Lung (tissue), 12 donors: ENCODE results near the gene ANGEL1. TPM values are rescaled to one million over a fixed set of nuclear protein-coding genes. Genes with fewer than 3 reads are reported as not detected.

Experiments
- ATAC-seq: fragments of 200-7000 bp; cut with Tn5 transposase; one replicate; pipeline ENCODE4 v1.9.1; 2020; ENCODE audit warnings: moderate number of reproducible peaks; ENCODE audit not compliant: insufficient read depth, low FRiP score
- DNase-seq, 3 donors: peaks; one replicate each; pipeline ENCODE4 v3.0.0-alpha.2; 2013 to 2017
- H3K27ac ChIP-seq, 2 donors: one replicate each; pipeline ENCODE4 v1.5.1; 2013; ENCODE audit warnings: mild to moderate bottlenecking in 2 of 2, moderate library complexity in 2 of 2, control low read depth in 1 of 2, inconsistent platforms in 1 of 2, low read depth in 1 of 2, low read length in 1 of 2
- H3K27me3 ChIP-seq, 3 donors: one replicate each; pipeline ENCODE4 v1.5.1; 2013; ENCODE audit warnings: low read length in 2 of 3; ENCODE audit not compliant: control insufficient read depth in 3 of 3, insufficient read depth in 3 of 3
- H3K36me3 ChIP-seq, 4 donors: one replicate each; pipeline ENCODE4 v1.5.1; 2013; ENCODE audit warnings: low read length in 4 of 4, mild to moderate bottlenecking in 1 of 4, moderate library complexity in 1 of 4; ENCODE audit not compliant: control insufficient read depth in 4 of 4, insufficient read depth in 4 of 4
- H3K4me1 ChIP-seq, 5 donors: one replicate each; pipeline ENCODE4 v1.5.1; 2013; ENCODE audit warnings: low read length in 5 of 5, mild to moderate bottlenecking in 2 of 5, moderate library complexity in 1 of 5; ENCODE audit not compliant: control insufficient read depth in 5 of 5, insufficient read depth in 5 of 5
- H3K4me3 ChIP-seq: one replicate; pipeline ENCODE4 v1.5.1; 2013; ENCODE audit warnings: mild to moderate bottlenecking, control low read depth, moderate library complexity
- H3K9ac ChIP-seq, 2 donors: one replicate each; pipeline ENCODE4 v1.5.1; 2013; ENCODE audit warnings: low read length in 2 of 2, control low read depth in 1 of 2; ENCODE audit not compliant: insufficient read depth in 1 of 2
- H3K9me3 ChIP-seq, 4 donors: one replicate each; pipeline ENCODE4 v1.5.1; 2013; ENCODE audit warnings: low read length in 3 of 4, mild to moderate bottlenecking in 1 of 4, moderate library complexity in 1 of 4; ENCODE audit not compliant: control insufficient read depth in 4 of 4, insufficient read depth in 3 of 4
- WGBS, 2 donors: extraction: QIAGEN DNeasy Blood & Tissue Kit; methylation state at CpG; one replicate each; pipeline ENCODE4 v1.1.7; 2013; 5-methylcytosine and 5-hydroxymethylcytosine counted together
- polyA plus RNA-seq, 2 donors: library from polyadenylated mRNA; stranded (reverse); fragments of 200-250 nt; gene quantifications; one replicate each; pipeline ENCODE4 v1.2.1, GENCODE V29; 2013
- total RNA-seq, 2 donors: library from RNA; depleted of rRNA in 1 of 2; stranded (reverse); fragments of >200 nt in 1 of 2; gene quantifications; one replicate each; pipeline ENCODE4 v1.2.1, GENCODE V29; 2014 to 2021
- TF ChIP-seq, protein P1 (sequence below): IDR thresholded peaks from 2 replicates; pipeline ENCODE4 v1.5.1; 2012; ENCODE audit warnings: mild to moderate bottlenecking; ENCODE audit errors: control extremely low read depth, extremely low read depth
- donor health status: control.
- donor health status: control.
- donor health status: Bipolar disorder and iron deficiency.
- donor health status: healthy.
- donor health status: DM: yes; HTN: yes; CAD: no.

Gene ANGEL1
- total and polyA plus RNA-seq, 4 donors: 10.4 to 20.4 (median 15.0) TPM

DNA sequence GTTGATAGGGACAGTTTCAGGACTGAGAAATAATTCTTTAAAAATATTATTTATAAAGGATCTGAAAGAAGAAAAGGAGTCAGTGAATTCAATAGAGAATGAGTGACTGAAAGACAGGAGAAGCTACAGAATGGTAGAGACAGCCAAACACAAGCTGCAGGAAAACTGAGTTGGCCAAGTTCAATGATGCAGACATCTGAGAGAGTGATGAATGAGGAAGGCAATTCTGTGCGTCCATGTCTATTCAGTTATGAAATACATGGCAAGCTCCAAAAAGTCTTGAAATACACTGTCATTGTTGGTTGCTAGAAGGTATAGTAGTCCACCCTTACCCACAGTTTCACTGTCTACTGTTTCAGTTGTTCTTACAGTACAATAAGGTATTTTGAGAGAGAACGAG lies 20.3 kb upstream of the ANGEL1 start:
- no peak overlapping the region for H3K27ac ChIP-seq
- no peaks in the 10 kb centered on the region for H3K9me3 ChIP-seq
- no peak overlapping the region for H3K9ac ChIP-seq
- no peak overlapping the region for H3K4me3 ChIP-seq
- DNase-seq (no peak), ATAC-seq (no peak)
- TF ChIP-seq, protein P1, sequence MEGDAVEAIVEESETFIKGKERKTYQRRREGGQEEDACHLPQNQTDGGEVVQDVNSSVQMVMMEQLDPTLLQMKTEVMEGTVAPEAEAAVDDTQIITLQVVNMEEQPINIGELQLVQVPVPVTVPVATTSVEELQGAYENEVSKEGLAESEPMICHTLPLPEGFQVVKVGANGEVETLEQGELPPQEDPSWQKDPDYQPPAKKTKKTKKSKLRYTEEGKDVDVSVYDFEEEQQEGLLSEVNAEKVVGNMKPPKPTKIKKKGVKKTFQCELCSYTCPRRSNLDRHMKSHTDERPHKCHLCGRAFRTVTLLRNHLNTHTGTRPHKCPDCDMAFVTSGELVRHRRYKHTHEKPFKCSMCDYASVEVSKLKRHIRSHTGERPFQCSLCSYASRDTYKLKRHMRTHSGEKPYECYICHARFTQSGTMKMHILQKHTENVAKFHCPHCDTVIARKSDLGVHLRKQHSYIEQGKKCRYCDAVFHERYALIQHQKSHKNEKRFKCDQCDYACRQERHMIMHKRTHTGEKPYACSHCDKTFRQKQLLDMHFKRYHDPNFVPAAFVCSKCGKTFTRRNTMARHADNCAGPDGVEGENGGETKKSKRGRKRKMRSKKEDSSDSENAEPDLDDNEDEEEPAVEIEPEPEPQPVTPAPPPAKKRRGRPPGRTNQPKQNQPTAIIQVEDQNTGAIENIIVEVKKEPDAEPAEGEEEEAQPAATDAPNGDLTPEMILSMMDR: no peak
- WGBS, 2 donors: 52 to 72% methylated on average over 2 of the region's 2 CpGs
- no peaks in the 10 kb centered on the region for H3K27me3 ChIP-seq
- peaks cover 0 to 2% (median 0%) of the 10 kb centered on the region in 5 donors for H3K4me1 ChIP-seq
- peaks cover 0 to 1% (median 0%) of the 10 kb centered on the region in 4 donors for H3K36me3 ChIP-seq

DNA sequence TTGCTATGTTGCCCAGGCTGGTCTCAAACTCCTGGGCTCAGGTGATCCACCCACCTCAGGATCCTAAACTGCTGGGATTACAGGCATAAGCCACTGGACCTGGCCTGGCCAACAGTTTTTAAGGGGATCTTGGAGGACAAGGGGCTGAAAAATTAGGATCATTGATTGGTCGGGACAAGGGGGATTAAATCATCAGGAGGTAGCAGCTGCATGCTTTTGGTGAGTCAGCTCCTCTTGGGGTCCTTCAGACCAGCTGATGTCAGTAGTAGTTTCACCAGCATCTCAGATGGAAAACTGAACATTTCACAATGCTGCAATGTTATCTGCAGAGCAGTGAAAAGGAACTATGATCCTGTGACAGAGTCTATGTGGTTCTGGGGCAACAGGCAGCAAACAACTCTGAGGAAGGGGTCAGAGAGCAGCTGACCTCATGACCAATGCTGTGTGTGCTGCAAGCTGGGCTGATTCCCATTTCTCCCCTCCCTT lies 19.9 kb upstream of the ANGEL1 start:
- Histone ChIP-seq H3K4me3 (no peak overlapping the region), H3K4me1 (peaks cover 0 to 2% (median 0%) of the 10 kb centered on the region in 5 donors), H3K27ac (peak overlapping the region in 1 of 2 donors; percentile 21), H3K27me3 (no peaks in the 10 kb centered on the region), H3K9ac (no peak overlapping the region), H3K36me3 (peaks cover 0 to 1% (median 0%) of the 10 kb centered on the region in 4 donors), H3K9me3 (no peaks in the 10 kb centered on the region)
- no peak for ATAC-seq
- TF ChIP-seq, protein P1: no peak
- 56 to 66% methylated on average over 1 of the region's 1 CpG for WGBS, 2 donors
- DNase-seq: no peak

DNA sequence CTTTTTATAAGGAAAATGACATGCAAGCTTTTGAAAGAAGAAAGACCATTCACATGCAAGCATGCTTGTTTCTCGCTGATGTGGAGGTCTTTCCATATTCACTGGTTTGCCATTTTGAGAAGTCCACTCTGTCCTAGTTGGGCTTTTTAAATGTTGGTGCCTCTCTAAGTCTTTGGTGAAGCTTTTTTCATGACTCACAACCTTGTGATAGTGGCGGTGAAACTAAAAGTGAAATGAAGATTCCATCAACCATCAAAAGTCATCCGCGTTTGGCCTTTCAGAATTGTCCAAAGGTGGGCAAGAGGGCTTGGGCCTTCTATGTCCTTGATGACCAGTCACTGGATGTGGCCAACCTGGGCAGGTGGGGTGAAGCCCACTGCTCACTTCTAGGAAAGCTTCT lies 17.9 kb upstream of the ANGEL1 start:
- TF ChIP-seq, protein P1: no peak
- 95 to 96% methylated on average over 4 of the region's 4 CpGs for WGBS, 2 donors
- no peaks in the 10 kb centered on the region for H3K4me1 ChIP-seq
- H3K36me3 ChIP-seq: peaks cover 0 to 1% (median 0%) of the 10 kb centered on the region in 4 donors
- H3K9me3 ChIP-seq: no peaks in the 10 kb centered on the region
- ATAC-seq (no peak), DNase-seq (no peak)
- H3K27ac ChIP-seq: no peak overlapping the region
- no peak overlapping the region for H3K9ac ChIP-seq
- no peaks in the 10 kb centered on the region for H3K27me3 ChIP-seq
- H3K4me3 ChIP-seq: no peak overlapping the region
